ENCODE data around the gene LONP1. TPM values are rescaled to one million over a fixed set of nuclear protein-coding genes. Genes with fewer than 3 reads are reported as not detected.

The LONP1 gene
- total RNA-seq, 2 experiments from 2014 or later = 98.7 to 106 TPM

DNA sequence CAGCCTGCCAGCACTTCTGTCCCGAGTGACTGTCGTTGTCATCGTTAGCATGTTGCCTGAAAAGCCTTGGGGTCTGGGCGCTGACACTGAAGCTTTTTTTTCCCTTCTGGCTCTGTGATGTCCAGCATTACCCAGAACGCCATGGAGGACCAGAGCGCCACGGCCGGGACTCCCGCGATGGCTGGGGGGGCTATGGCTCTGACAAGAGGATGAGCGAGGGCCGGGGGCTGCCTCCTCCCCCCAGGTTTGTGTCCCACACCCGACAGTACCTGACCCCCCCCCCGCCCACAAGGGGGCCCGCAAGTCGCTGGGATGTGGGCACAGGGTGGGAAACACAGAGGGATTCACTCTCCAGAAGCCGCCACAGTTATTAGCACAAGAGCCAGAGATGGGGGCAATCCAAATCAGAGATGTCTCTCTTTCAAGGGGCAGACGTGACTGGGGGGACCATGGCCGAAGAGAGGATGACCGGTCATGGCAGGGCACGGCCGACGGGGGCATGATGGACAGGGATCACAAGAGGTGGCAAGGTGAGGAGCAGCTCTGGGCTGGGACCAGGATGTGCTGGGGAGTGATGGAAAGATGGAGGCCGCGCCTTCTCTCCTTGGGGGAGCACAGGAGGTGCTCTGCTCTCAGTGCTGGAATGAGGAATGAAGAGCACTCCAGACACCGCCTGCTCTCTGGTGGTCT is 52.9 kb downstream of the LONP1 start:
- Mint-ChIP-seq H3K27ac (no peak overlapping the region), H3K9me3 (no peaks in the 10 kb centered on the region), H3K27me3 (no peaks in the 10 kb centered on the region), H3K36me3 (ENCODE audit: low read depth) (peaks cover 56% of the 10 kb centered on the region), H3K4me3 (no peak overlapping the region), H3K4me1 (peaks cover 4% of the 10 kb centered on the region)
- DNase-seq = no peak
- ChIA-PET POLR2A (interaction anchor here (0.8 kb wide), 1 partner anchor 24 kb away, joined by 3 read pairs; no protein-coding TSS in a partner anchor), CTCF (no interaction called here)

DNA sequence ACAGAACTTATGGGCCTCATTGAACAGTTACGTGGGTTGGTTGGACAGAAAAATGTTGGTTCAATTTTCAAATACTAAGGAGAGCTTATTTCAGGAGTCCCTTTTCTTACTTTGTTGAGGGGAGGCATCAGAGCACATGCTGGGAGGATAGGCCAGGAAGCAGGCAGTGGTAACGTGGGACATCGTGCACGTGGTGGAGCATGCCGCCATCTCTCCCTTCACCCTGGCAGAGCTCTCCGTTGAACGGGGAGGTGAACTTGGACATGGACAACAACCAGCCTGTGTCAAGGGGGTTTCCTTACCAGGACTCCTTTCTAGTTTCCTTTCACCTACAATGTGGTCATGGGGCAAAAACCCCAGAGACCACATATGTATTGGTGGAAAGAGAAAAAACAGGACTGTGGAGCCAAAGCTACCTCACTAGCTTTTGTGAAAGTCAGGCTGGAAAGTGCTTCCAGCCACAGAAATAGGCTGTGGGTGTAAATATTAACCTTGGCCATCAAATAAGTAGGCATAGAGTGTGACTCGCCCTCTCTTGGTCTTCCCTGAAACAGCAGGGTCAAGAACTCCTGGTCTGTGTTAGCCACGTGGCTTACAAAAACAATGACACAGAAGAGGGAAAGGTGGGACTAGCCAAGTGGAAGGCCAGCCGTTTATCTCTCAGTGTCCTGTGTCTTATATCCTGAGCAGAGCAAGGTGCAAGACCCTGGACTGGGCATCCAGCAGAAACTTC is 54.0 kb downstream of the LONP1 start:
- Mint-ChIP-seq H3K36me3 (ENCODE audit: low read depth) (peaks cover 63% of the 10 kb centered on the region), H3K4me3 (no peak overlapping the region), H3K27ac (peak overlapping the region; percentile 32), H3K4me1 (peaks cover 4% of the 10 kb centered on the region), H3K9me3 (no peaks in the 10 kb centered on the region), H3K27me3 (no peaks in the 10 kb centered on the region)
- ChIA-PET POLR2A (interaction anchor here (0.8 kb wide), 1 partner anchor 25 kb away, joined by 3 read pairs; no protein-coding TSS in a partner anchor), CTCF (no interaction called here)
- DNase-seq = no peak

- no peak for DNase-seq
- ChIA-PET POLR2A (interaction anchor here (1.3 kb wide), 1 partner anchor 12 kb away, joined by 4 read pairs; no protein-coding TSS in a partner anchor), CTCF (no interaction called here)
- Mint-ChIP-seq H3K27ac (no peak overlapping the region), H3K9me3 (no peaks in the 10 kb centered on the region), H3K36me3 (ENCODE audit: low read depth) (peaks cover 72% of the 10 kb centered on the region), H3K27me3 (no peaks in the 10 kb centered on the region), H3K4me3 (no peak overlapping the region), H3K4me1 (peaks cover 4% of the 10 kb centered on the region)
These were observed 55.4 kb downstream of the LONP1 start for GRCh38 chr19:5664515-5664914.

GRCh38 chr19:5663904-5664303 is 56.0 kb downstream of the LONP1 start:
- H3K4me1 Mint-ChIP-seq = peaks cover 4% of the 10 kb centered on the region

DNA sequence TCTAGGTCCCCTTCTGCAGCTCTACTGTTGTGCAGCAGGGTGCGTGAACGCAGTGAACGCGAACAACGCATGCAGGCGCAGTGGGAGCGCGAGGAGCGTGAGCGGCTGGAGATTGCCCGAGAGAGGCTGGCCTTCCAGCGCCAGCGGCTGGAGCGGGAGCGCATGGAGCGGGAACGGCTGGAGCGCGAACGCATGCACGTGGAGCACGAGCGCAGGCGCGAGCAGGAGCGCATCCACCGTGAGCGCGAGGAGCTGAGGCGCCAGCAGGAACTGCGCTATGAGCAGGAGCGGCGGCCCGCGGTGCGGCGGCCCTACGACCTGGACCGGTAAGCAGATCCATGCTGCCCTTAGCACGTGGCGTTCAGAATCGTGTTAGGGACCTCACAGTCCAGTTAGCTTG is 58.5 kb downstream of the LONP1 start:
- H3K4me3 Mint-ChIP-seq = no peak overlapping the region
- no peaks in the 10 kb centered on the region for H3K9me3 Mint-ChIP-seq
- POLR2A ChIA-PET = interaction anchor here (1.2 kb wide), 1 partner anchor 39 kb away, joined by 5 read pairs; the partner anchor contains the start of genes SAFB and SAFB2
- peaks cover 4% of the 10 kb centered on the region for H3K4me1 Mint-ChIP-seq
- H3K27me3 Mint-ChIP-seq = no peaks in the 10 kb centered on the region
- no peak for DNase-seq
- no peak overlapping the region for H3K27ac Mint-ChIP-seq
- CTCF ChIA-PET = no interaction called here
- H3K36me3 Mint-ChIP-seq (ENCODE audit: low read depth) = peaks cover 60% of the 10 kb centered on the region

More at GRCh38 chr19:5663904-5664303, 56.0 kb downstream of the LONP1 start:
- no peak overlapping the region for H3K27ac Mint-ChIP-seq
- H3K27me3 Mint-ChIP-seq = no peaks in the 10 kb centered on the region
- no peak overlapping the region for H3K4me3 Mint-ChIP-seq
- no peak for DNase-seq
- H3K36me3 Mint-ChIP-seq (ENCODE audit: low read depth) = peaks cover 68% of the 10 kb centered on the region
- ChIA-PET CTCF (no interaction called here), POLR2A (no interaction called here)
- no peaks in the 10 kb centered on the region for H3K9me3 Mint-ChIP-seq

GRCh38 chr19:5655412-5655811 is 64.5 kb downstream of the LONP1 start:
- DNase-seq = no peak
- Mint-ChIP-seq H3K27ac (no peak overlapping the region), H3K9me3 (no peaks in the 10 kb centered on the region), H3K4me3 (no peak overlapping the region), H3K4me1 (no peaks in the 10 kb centered on the region), H3K27me3 (no peaks in the 10 kb centered on the region), H3K36me3 (ENCODE audit: low read depth) (peaks cover 69% of the 10 kb centered on the region)
- ChIA-PET POLR2A (no interaction called here), CTCF (no interaction called here)

DNA sequence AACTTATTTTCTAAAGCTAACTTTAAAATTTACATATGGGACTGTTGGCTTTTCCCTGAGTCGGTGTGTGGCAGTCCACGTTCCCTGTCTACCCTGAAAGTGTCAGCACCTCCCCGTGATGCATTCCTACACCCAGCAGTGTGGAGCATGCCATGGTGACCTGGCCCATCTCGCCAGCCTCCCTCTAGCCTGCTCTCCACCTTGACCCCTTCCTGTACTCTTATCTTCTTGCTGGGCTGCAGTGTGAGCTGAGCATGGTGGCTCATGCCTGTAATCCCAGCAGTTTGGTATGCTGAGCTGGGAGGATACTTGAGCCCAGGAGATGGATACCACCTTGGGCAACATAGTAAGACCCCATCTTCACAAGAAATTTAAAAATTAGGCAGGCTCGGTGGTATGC is 65.0 kb downstream of the LONP1 start:
- POLR2A ChIA-PET = interaction anchor here (0.9 kb wide), 1 partner anchor 56 kb away, joined by 3 read pairs; no protein-coding TSS in a partner anchor
- Mint-ChIP-seq H3K4me3 (no peak overlapping the region), H3K36me3 (ENCODE audit: low read depth) (peaks cover 69% of the 10 kb centered on the region), H3K27me3 (no peaks in the 10 kb centered on the region), H3K27ac (no peak overlapping the region), H3K4me1 (no peaks in the 10 kb centered on the region), H3K9me3 (no peaks in the 10 kb centered on the region)
- DNase-seq = no peak
- CTCF ChIA-PET = no interaction called here

GRCh38 chr19:5652261-5652660 is 67.7 kb downstream of the LONP1 start:
- Mint-ChIP-seq H3K27me3 (no peaks in the 10 kb centered on the region), H3K4me1 (no peaks in the 10 kb centered on the region), H3K4me3 (no peak overlapping the region), H3K27ac (no peak overlapping the region), H3K9me3 (no peaks in the 10 kb centered on the region), H3K36me3 (ENCODE audit: low read depth) (peaks cover 78% of the 10 kb centered on the region)
- DNase-seq = no peak
- ChIA-PET CTCF (no interaction called here), POLR2A (no interaction called here)

DNA sequence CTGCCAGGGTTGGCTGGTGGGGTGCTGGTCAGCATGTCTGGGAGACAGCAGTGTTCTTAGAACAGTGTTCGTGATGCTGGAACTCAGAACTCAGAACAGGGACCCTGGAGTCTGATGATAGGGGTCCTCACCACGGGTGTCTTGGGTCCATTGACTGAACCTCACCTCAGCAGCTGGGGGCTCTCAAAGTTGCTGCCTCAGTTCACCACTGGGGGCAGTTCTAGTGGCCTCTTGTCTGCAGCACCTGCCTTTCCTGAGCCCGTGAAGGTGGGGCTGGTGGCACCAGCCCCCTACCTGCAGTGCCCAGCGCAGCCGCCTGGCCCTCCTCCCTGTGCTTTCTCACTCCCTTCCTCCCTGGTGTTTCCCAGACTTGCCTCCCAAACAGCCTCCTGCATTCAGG is 68.6 kb downstream of the LONP1 start:
- DNase-seq = no peak
- no peaks in the 10 kb centered on the region for H3K9me3 Mint-ChIP-seq
- peaks cover 83% of the 10 kb centered on the region for H3K36me3 Mint-ChIP-seq (ENCODE audit: low read depth)
- H3K4me1 Mint-ChIP-seq = no peaks in the 10 kb centered on the region
- H3K27ac Mint-ChIP-seq = no peak overlapping the region
- H3K27me3 Mint-ChIP-seq = no peaks in the 10 kb centered on the region
- ChIA-PET CTCF (no interaction called here), POLR2A (no interaction called here)
- no peak overlapping the region for H3K4me3 Mint-ChIP-seq

DNA sequence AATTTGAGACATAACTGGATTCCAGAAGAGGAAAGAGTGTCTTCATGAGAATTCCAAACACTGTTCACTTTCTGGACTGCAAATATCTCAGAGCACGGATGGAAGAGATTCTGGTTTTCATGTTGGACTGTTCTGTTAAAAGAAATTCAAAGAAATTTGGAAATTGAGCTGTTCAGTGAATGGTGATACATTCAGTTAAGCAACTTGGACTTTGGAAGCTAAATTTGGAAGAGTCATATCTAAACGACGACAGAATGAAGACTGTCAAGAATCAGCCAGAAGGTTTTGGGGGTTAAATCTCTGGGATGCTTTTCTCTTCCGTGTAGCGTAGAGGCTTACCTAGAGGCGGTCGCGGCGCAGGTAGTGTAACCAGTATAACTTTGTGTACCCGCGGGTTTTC is 71.5 kb downstream of the LONP1 start:
- Mint-ChIP-seq H3K27me3 (no peaks in the 10 kb centered on the region), H3K36me3 (ENCODE audit: low read depth) (peaks cover 84% of the 10 kb centered on the region), H3K27ac (no peak overlapping the region), H3K9me3 (no peaks in the 10 kb centered on the region), H3K4me3 (no peak overlapping the region), H3K4me1 (peaks cover 4% of the 10 kb centered on the region)
- POLR2A ChIA-PET = no interaction called here
- CTCF ChIA-PET = no interaction called here
- DNase-seq = no peak

- peaks cover 85% of the 10 kb centered on the region for H3K36me3 Mint-ChIP-seq (ENCODE audit: low read depth)
- CTCF ChIA-PET = no interaction called here
- POLR2A ChIA-PET = no interaction called here
- no peaks in the 10 kb centered on the region for H3K27me3 Mint-ChIP-seq
- H3K4me3 Mint-ChIP-seq = no peak overlapping the region
- H3K27ac Mint-ChIP-seq = no peak overlapping the region
- H3K4me1 Mint-ChIP-seq = peaks cover 6% of the 10 kb centered on the region
- H3K9me3 Mint-ChIP-seq = no peaks in the 10 kb centered on the region
- DNase-seq = no peak
These were observed 73.2 kb downstream of the LONP1 start for GRCh38 chr19:5646703-5647102.

DNA sequence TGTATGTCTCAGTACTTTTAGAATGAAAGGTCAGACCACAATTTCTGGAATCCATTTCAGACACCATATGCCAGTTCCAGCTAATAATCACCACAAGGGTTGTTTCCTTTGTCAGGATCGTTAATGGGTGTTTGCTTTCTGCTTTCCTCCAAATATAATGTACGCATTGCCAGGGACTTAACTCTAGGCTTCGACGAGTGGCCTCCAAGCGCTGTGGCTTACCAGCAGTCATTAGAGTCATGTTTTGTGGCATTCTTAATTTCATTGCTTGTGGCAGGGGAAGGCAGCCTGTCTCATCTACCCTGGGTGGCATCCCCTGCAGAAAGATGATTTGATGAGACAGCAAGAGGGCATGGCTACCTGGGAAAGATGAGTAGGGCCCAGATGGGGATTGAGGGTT is 74.5 kb downstream of the LONP1 start:
- Mint-ChIP-seq H3K4me1 (peaks cover 11% of the 10 kb centered on the region), H3K4me3 (no peak overlapping the region), H3K36me3 (ENCODE audit: low read depth) (peaks cover 79% of the 10 kb centered on the region), H3K9me3 (no peaks in the 10 kb centered on the region), H3K27me3 (no peaks in the 10 kb centered on the region), H3K27ac (no peak overlapping the region)
- DNase-seq = no peak
- POLR2A ChIA-PET = no interaction called here
- CTCF ChIA-PET = no interaction called here

DNA sequence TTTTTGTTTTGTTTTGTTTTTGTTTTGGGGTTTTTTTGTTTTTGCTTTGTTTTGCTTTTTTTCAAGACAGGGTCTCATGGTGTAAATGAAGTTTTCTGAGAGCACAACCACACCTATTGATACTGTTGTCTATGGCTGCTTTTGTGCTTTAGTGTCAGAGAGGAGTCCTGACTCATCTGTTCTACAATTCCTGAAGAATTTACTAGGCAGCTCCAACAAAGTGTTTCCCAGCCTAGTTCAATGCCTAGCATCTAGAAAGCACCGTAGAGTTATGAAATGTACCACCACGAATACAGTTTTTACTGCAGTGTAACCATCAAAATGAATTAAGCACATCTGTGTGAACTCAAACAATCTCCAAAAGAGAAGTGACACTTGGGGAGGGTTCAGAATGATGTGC is 75.9 kb downstream of the LONP1 start:
- DNase-seq = no peak
- Mint-ChIP-seq H3K27me3 (no peaks in the 10 kb centered on the region), H3K4me3 (no peak overlapping the region), H3K4me1 (peaks cover 13% of the 10 kb centered on the region), H3K9me3 (no peaks in the 10 kb centered on the region), H3K36me3 (ENCODE audit: low read depth) (peaks cover 73% of the 10 kb centered on the region), H3K27ac (no peak overlapping the region)
- POLR2A ChIA-PET = interaction anchor here (1.0 kb wide), 1 partner anchor 21 kb away, joined by 3 read pairs; the partner anchor contains the start of gene SAFB2
- CTCF ChIA-PET = no interaction called here

- DNase-seq = no peak
- ChIA-PET POLR2A (interaction anchor here (1.9 kb wide), 1 partner anchor 20 kb away, joined by 4 read pairs; the partner anchor contains the start of genes SAFB and SAFB2), CTCF (no interaction called here)
- H3K4me3 Mint-ChIP-seq = no peak overlapping the region
- peaks cover 13% of the 10 kb centered on the region for H3K4me1 Mint-ChIP-seq
- H3K36me3 Mint-ChIP-seq (ENCODE audit: low read depth) = peaks cover 69% of the 10 kb centered on the region
- H3K27ac Mint-ChIP-seq = no peak overlapping the region
- H3K27me3 Mint-ChIP-seq = no peaks in the 10 kb centered on the region
- no peaks in the 10 kb centered on the region for H3K9me3 Mint-ChIP-seq
These were observed 76.9 kb downstream of the LONP1 start for GRCh38 chr19:5643060-5643459.

Measured in activated CD4-positive, alpha-beta memory T cell treated with anti-CD3 and anti-CD28 coated beads, Interleukin-2, amount 10 ng/mL, durations not matched to agents 7 days and 5 days (primary cell).